HEK293 (cell line): ENCODE measurements around the gene PHAF1.

Experiments used
- CTCF ChIP-seq: fragments of 450-650 bp; formaldehyde crosslinking; IDR thresholded peaks from 2 replicates; pipeline ENCODE4 v1.5.1; 2016; ENCODE audit warnings: missing biosample characterization, missing genetic modification characterization
- YY1 ChIP-seq: fragments of 450-650 bp; formaldehyde crosslinking; IDR thresholded peaks from 2 replicates; pipeline ENCODE4 v1.5.1; 2018; ENCODE audit warnings: missing biosample characterization, missing genetic modification characterization
- ZBTB1 ChIP-seq: fragments of 450-650 bp; formaldehyde crosslinking; IDR thresholded peaks from 2 replicates; pipeline ENCODE4 v1.5.1; 2016; ENCODE audit warnings: missing biosample characterization, missing genetic modification characterization
- ZNF10 ChIP-seq: fragments of 450-650 bp; formaldehyde crosslinking; IDR thresholded peaks from 2 replicates; pipeline ENCODE4 v1.5.1; 2017; ENCODE audit warnings: missing biosample characterization, missing genetic modification characterization
- ZNF76 ChIP-seq: fragments of 450-650 bp; formaldehyde crosslinking; IDR thresholded peaks from 2 replicates; pipeline ENCODE4; 2016; ENCODE audit warnings: low read depth, missing biosample characterization, missing genetic modification characterization, borderline replicate concordance
- TF ChIP-seq, protein P1 (sequence below): fragments of 450-650 bp; formaldehyde crosslinking; conservative IDR thresholded peaks from 2 replicates; pipeline ENCODE4 v1.5.1; 2016; ENCODE audit warnings: low read depth, missing biosample characterization, missing genetic modification characterization
- TF ChIP-seq, protein P2 (sequence below): fragments of 450-650 bp; formaldehyde crosslinking; IDR thresholded peaks from 2 replicates; pipeline ENCODE4 v1.5.1; 2016; ENCODE audit warnings: missing biosample characterization, missing genetic modification characterization

- no peak for TF ChIP-seq ZNF76 (tag by site-specific recombination)
- TF ChIP-seq CTCF, result no peak
- no peak for TF ChIP-seq YY1 (tag by site-specific recombination)
- TF ChIP-seq, protein P1, sequence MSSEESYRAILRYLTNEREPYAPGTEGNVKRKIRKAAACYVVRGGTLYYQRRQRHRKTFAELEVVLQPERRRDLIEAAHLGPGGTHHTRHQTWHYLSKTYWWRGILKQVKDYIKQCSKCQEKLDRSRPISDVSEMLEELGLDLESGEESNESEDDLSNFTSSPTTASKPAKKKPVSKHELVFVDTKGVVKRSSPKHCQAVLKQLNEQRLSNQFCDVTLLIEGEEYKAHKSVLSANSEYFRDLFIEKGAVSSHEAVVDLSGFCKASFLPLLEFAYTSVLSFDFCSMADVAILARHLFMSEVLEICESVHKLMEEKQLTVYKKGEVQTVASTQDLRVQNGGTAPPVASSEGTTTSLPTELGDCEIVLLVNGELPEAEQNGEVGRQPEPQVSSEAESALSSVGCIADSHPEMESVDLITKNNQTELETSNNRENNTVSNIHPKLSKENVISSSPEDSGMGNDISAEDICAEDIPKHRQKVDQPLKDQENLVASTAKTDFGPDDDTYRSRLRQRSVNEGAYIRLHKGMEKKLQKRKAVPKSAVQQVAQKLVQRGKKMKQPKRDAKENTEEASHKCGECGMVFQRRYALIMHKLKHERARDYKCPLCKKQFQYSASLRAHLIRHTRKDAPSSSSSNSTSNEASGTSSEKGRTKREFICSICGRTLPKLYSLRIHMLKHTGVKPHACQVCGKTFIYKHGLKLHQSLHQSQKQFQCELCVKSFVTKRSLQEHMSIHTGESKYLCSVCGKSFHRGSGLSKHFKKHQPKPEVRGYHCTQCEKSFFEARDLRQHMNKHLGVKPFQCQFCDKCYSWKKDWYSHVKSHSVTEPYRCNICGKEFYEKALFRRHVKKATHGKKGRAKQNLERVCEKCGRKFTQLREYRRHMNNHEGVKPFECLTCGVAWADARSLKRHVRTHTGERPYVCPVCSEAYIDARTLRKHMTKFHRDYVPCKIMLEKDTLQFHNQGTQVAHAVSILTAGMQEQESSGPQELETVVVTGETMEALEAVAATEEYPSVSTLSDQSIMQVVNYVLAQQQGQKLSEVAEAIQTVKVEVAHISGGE (tag by site-specific recombination), result no peak
- TF ChIP-seq ZNF10, result no peak
- no peak for TF ChIP-seq ZBTB1 (tag by site-specific recombination)
- TF ChIP-seq, protein P2, sequence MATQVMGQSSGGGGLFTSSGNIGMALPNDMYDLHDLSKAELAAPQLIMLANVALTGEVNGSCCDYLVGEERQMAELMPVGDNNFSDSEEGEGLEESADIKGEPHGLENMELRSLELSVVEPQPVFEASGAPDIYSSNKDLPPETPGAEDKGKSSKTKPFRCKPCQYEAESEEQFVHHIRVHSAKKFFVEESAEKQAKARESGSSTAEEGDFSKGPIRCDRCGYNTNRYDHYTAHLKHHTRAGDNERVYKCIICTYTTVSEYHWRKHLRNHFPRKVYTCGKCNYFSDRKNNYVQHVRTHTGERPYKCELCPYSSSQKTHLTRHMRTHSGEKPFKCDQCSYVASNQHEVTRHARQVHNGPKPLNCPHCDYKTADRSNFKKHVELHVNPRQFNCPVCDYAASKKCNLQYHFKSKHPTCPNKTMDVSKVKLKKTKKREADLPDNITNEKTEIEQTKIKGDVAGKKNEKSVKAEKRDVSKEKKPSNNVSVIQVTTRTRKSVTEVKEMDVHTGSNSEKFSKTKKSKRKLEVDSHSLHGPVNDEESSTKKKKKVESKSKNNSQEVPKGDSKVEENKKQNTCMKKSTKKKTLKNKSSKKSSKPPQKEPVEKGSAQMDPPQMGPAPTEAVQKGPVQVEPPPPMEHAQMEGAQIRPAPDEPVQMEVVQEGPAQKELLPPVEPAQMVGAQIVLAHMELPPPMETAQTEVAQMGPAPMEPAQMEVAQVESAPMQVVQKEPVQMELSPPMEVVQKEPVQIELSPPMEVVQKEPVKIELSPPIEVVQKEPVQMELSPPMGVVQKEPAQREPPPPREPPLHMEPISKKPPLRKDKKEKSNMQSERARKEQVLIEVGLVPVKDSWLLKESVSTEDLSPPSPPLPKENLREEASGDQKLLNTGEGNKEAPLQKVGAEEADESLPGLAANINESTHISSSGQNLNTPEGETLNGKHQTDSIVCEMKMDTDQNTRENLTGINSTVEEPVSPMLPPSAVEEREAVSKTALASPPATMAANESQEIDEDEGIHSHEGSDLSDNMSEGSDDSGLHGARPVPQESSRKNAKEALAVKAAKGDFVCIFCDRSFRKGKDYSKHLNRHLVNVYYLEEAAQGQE (tag by site-specific recombination), result no peak
These were observed 26.9 kb upstream of the PHAF1 start for GRCh38 chr16:67082891-67083290.
